ENCODE results near the gene ADGRL3.
"Not testable (repeated sequence)": the region's sequence is repeated elsewhere in the genome, so short reads cannot be mapped to it uniquely, and the experiment has no call there.

ADGRL3 gene

DNA sequence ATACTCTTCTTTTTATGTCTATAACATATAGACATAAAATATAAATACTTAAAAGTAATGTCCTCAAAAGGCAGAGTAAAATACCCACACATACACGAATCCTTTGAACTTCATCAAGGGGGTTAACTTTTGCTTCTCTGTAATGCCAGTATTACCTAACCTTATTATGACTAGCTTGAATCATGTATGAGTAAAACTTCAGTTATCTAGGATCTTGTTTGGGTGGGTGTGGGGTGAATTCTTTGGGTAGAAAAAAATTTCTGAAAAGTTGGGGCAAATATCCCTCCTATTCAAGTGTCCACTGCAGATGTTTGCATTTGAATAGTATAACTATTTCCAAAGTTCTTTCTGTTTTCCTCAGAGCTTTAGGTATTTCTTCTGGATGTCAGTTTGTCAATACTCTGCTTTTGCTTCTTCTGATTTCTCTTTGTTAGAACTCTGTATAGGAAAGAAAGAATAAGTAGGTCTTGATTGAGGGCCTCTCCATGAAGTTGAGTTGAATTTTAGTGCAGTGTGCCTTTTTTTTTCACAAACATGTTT is 173.8 kb downstream of the ADGRL3 start:
- no peak for FAIRE-seq

DNA sequence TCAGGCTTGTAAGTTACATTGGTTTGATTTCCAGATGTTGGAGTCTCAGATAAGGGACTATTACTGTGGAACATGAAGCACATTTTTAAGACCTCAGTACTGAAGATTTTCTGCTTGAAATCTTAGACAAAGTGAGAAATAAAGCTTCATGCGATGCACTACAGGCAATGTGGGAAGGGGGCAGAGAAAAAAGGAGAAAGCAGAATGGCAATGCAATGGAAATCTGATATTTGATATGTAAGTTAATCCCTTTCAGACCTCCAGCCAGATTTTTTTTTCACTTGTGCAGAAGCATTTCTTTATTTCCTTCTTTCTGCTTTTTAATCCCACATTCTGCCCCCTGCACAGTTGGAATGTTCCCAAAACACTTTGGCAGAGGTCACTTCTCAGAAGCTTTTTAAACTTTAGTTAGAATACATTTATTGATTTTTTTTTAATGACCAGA is 174.3 kb downstream of the ADGRL3 start:
- no peak for FAIRE-seq

DNA sequence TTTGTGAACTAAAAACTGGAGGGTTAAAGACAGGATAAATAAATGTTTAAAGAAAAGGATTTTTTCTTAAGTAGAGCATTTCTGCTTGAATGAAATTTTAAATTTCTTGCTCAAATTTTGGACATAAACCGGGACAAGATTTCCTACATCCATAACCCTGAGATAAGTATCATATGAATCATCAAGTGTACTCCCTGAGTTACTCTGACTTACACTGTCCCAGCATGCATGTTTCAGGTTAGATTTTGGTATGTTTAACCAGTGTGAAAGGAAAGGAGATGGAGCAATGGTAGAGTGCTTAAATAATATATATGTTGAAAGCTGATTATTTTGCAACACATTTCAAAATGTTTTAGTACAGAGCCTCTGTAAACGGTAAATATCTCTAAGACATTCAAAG is 175.2 kb downstream of the ADGRL3 start:
- FAIRE-seq, result no peak

DNA sequence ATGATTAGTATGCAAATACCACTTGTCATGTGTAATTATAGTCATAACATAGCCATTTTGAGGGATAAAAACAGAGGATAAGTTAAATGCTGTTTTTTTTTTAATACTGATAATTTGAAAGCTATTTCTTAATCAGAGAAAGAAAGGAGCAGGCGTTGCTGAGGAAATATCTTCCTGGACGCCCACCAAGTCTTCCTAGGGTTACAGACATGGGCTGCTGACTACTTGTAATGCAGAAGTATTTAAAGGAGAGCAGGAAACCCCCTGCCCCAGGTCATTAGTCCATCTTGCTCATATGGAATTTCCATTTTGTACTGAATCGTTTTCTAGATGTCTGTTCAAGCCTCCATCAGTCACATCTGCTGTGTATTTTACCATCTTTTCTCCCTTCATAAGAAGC is 176.2 kb downstream of the ADGRL3 start:
- FAIRE-seq, result no peak

DNA sequence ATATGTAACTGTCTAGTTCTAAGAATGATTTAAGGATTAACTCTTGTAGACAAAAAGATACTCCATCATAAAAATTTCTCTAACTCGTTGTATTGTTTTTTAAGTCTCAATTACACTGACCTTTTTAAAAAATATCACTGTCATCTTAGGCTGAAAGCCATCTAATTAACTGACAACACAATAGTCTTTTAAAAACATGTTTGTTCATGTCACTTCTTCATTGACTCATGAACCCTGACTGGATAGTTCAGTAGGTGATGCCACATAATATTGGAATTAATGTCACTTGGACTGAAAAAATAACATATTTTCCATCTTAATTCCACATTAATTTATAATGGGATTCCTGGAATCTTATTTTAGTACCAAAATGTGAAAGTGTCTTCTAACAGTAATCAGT is 179.3 kb downstream of the ADGRL3 start:
- FAIRE-seq, result no peak

DNA sequence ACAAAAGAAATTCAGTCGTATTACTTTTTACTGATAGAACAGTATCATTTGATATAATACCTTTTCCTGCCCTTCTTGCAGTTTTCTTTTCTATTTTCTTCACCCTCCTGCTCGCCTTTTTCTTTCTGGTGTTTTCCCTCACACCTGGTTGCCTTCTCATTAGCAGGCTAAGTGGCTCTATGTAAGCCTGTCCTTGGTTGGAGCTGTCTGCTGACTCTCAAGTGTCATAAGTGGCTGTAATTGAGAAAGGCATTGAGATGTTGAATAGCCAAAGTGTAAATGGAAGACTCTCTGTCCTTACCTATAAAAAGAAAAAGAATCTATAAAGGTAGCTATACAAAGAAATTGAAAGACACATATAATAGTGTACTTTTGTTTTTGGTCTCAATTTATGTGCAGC is 180.7 kb downstream of the ADGRL3 start:
- no peak for FAIRE-seq

DNA sequence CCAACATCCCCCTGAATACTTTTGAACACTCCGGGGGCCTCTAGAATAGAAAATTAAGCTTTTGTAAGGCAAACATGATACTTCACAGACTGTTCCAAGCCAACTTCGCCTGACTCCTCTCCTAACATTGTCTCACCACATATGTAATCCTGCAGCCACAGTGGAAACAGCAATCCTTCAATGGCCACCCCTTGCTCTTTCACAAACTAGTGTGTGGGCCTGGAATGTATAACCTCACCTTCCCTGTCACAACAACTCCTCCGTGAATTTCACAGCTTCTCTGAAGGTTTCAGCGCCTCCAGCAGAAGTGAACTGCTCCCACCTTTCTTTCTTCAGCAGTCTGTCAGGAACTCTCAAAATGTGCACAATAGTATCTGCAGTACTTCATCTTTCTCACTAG is 185.1 kb downstream of the ADGRL3 start:
- no peak for FAIRE-seq

DNA sequence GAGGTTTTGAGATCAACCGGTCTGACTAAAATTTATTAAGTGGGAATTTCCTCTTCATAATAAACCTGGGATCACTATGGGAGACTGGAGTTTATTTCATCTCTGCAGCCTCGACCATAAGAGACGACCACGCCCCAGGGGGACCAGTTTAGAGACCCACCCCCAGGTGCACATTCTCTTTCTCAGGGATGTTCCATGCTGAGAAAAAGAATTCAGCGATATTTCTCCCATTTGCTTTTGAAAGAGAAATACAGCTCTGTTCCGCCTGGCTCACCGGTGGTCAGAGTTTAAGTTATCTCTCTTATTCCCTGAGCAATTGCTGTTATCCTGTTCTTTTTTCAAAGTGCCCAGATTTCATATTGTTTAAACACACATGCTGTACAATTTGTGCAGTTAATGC is 187.2 kb downstream of the ADGRL3 start:
- not testable (repeated sequence) for FAIRE-seq

DNA sequence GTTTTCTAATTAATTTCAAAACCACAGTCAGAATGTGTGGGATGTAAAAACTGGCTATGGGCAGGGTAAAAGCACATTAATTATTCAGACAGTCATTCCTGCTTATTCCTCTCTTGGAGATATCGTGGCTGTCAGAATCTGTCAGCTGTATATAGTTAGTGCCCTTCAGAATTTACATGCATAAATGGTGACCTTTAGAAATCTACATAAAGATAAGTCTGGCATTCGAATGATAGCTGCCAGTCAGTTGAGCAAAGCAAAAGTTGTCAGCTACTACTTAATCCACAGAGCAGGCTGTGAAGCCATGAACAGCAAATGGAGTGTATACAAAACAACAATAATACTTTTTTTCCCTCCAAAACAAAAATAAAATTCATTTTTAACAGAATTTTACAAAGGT is 189.5 kb downstream of the ADGRL3 start:
- no peak for FAIRE-seq

DNA sequence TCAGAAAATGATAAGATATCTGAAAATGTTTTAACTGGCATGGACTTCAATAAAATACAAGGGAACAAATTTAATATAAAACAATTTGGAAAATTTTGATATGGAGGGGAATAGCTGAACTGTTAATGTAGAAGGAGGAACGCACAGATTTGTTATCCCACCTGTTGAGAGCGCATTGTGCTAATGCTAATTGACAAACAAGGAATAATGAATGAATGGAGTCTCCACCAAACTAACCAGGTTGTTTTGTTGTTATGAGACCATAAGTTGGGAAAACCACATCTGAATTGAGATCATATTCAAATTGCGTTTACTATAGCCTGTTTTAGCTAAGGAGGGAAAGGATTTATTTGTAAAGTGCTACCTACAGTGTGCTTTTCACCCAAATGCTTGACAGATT is 195.6 kb downstream of the ADGRL3 start:
- no peak for FAIRE-seq

DNA sequence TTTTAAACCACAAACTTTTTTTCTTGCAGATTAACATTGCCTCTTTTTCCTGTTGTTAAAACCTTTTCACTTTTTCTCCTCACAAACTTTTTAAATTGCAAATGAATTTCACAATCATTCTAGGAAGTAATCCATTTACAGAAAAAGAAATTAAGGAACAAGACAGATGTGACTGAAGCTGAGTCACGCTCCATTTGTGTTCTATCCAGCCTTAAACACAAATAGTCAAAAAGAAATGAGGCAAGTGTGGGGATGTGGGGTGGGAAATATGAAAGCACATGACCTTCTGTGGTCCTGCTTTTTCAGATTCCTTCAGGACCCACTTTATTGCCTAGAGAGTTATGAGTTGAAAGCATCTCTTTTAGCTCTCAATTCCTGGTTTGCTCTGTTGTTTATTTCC is 197.0 kb downstream of the ADGRL3 start:
- FAIRE-seq, result no peak

DNA sequence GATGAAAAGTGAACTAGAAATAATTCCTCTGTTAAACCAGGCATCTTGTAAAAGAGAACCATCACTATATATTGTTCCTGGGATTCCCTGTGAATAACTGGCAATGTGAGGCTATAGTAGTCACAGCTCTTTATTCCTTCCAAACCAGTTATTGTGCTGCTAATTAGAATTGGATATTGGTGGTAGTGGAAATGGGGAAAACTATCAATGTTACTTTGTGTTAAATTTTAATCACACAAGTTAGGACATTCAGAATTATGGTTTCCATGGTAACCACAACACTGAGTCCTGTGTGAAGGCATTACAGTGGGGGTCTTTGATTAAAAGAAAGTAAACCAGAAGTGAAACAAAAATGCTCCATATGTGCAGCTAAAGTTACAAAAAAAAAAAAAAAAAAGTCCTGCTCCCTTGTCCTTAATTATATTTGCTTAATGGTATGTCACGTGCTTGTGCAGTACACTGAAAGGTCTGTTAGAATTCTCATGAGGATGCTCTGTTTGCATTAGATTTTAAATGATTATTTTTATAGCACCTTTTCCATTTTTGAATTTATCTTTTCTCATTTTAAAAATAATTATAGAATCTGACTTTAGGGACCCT is 200.4 kb downstream of the ADGRL3 start:
- FAIRE-seq, result no peak

DNA sequence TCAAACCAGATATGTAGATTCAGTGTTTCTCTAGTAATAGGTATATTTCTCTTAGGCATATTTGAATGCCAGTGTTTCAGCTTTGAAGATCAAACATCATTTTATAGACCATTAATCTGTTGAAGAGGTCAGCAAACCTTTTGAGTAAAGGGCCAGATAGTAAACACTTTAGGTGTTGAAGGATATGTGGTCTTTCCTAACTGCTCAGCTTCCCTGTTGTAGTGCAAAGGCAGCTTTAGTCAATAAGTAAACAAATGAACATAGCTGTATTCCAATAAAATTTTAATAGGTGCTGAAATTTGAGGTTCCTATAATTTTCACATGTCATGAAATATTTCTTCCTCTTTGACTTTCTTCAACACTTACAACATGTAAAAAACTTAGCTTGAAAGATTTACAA is 201.6 kb downstream of the ADGRL3 start:
- no peak for FAIRE-seq

DNA sequence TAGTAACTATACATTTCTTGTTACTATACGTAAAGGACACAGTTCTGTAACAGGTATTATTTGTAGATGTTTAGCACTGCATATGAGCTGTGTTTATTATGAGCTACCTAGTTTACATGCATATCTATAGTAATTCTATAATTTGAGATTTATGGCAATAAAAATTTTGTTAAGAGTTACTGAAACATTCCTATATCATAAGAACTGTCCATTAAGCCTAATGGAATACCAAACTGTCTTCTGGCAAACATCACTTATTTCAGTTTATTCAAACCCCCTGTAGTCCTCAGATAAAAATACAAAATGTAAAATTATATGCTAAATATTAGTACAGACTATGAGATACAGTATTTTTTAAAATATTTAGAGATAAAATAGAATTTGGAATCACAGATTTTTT is 205.2 kb downstream of the ADGRL3 start:
- no peak for FAIRE-seq

DNA sequence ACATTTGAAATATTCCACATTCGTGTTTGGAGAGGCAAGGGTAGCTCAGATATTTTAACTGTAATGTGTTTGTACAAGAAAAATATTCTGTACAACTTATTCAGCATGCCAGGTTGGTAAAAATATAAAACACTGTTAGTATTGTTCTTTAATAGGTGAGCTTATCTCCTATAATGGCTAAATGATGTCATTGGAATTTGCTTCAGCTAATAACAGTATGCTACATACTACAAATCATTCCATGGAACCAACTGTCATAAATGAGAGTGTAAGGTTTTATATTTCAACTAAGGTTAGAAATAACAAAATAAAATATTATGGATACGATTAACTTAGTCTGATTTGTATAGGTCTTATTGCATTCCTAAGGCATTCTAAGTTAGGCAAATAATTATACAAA is 206.6 kb downstream of the ADGRL3 start:
- FAIRE-seq, result no peak

DNA sequence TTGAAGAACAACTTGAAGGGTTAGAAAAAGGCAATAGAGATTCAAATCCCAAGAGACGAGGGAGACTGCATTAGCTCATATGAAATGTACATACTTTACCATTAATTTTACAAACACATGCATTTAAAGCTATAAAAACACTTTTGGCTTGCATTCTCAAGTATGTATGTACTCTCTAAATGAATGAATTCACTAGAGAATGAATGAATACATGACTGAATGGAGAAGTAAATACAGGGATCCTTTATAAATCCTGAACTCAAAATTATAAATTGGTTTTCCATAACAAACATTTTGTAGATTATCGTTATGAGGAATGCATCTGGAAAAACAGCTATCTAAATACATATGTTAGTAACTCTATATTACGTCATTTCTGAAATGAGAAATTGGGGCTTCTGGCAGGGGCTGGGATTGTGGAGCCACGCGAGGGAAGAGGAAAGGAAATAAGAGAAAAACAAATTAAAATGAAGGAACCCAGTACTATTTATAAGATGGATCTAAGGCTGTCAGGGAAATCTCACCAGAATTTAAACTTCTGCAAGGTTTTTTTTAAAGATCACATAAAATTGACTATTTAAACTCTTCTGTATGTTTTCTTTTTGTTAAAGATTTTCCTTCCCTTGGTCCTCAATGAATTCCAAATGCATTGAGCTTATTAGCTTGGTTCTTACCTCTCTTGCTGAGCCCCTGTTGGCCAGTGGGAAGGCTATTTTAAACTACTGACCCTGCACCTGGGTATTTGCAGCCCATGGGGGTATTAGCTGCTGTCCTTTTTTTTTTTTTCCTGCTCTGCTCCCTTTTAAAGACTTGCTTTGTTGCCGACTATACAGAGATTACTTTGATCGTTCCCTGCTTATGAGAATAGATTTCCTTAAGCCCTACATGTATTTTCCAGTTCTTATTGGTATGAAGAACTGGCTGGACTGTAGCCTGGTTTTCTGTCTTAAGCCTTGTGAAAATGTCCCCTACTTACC is 207.8 kb downstream of the ADGRL3 start:
- no peak for FAIRE-seq

DNA sequence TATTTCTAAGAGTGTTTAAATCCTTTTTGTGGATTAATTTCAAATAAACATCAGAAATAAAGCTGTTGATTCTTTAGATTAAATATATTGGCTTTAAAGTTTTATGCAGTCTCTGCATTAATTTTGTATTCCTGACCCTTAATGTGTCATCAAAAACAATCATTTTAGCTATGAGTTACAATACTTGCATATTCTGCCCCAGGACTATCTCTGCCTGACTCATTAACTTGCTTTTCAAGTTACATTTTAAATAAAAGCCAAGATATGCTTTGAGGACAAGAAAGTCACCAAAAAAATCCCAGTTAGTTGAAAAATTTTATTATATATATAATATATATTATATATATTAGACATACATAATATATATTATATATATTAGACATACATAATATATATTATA is 208.7 kb downstream of the ADGRL3 start:
- FAIRE-seq, result no peak

DNA sequence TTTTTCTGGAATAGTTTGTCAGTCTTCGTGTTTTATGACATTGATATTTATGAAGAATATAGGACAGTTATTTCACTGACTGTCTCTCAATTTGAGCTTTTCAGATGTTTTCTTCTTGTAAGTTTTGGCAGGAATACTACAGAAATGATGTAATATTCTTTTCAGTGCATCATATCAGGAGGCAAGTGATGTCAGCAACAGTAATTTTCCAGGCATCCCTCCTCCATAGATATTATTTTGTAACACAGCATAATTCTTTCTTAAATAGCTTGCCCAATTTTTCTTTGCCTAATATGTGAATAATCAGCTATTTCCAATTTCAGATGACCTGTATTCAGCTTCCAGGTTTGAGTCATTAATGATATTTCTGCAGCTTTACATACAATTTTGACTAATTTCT is 211.1 kb downstream of the ADGRL3 start:
- no peak for FAIRE-seq

DNA sequence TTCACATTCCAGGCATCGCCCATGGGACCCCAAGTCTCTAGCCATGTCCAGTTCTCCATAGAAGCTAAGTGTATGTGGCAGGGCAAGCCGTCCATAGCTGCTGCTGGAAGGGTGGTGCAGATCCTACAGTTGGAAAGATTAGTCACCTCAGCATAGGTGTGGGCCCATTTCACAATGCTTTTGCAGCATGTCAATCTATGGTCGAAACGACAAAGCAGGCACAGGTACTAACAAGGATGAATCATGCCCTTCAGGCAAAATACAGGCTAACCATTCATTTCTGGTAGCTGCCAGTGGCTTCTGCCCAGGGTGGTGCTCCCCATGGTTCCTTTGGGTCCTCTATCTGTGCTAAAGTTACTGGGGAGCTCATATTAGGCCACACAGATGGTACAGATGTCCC is 225.2 kb downstream of the ADGRL3 start:
- no peak for FAIRE-seq

DNA sequence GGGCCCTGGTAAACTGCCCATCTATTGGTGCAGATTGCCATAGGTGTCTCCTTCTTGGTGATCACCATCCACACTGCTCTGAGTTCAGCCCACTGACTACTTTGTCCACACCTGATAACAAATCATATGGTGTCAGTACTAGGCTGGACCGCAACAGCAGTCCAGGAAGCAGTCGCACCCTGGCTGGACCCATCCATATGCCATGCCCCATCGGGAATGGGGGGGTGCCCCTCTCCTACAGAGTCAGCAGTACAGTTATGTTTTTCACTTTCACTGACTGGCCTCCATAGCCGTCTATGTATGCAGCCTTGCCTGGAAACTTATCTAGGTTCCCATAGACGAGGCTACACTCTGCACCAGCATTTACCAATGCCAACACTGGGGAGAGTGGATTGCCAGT is 226.1 kb downstream of the ADGRL3 start:
- FAIRE-seq, result no peak

DNA sequence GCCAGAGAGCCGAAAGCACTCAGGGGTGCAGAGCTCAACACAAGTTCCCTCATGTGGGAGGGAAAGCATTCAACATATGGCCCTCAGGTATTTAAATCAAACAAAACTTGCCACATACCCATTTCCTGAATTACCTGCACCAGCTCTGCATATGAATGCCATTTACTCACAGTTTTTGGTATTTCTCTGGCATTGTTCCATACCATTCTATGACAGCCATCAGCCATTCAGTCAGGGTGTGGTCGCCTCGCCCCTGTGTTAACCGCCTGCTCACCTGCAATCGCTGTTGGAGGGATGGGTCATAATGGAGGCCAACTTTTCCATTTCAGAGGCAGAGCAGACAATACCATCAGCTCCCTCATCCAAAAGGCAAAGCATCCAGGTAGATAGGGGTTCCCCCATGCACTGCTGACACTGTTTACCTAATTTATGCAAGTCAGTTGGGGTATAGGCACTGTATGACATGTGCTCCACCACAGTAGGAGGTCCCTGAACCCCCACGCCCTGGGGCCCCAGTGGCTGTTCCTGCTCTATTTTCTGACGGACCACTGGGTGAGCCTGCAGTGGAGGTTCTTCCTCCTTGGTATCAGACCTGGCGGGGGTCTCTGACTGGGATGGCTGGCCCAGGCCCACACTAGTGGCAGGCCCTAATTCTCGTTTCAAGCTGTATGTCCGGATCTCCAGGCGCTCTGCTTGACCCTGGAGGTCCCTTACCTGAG is 227.1 kb downstream of the ADGRL3 start:
- no peak for FAIRE-seq

DNA sequence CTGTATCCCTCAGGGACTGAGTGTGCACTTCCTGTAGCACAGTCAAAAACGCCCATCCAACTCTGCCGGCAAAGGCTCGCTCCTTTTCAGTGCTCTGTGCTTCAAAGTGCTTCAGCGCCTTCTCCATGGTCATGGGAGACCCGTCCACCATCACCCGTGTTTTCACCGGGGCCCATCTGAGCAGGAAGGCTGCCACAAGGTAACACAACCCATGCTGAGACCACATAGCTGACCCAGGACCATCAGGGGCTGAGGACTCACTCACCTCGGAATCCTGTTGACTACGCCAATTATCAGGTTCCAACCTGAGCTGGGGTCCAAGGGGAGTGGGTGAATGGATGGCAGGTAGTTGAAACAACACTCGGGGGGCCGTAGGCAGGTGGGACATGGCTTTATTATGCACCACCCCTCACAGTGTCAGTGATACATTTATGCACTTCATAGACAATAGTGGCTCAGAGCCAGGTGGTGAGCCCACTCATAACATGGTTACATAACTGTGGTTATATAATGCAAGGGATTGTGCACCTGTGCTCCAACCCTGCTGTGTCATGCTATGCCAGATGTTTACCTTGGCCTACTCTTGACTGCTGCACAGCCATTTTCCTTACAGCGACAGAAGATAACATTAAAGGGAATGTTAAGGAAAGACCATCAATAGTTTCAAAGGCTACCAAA is 227.8 kb downstream of the ADGRL3 start:
- no peak for FAIRE-seq

DNA sequence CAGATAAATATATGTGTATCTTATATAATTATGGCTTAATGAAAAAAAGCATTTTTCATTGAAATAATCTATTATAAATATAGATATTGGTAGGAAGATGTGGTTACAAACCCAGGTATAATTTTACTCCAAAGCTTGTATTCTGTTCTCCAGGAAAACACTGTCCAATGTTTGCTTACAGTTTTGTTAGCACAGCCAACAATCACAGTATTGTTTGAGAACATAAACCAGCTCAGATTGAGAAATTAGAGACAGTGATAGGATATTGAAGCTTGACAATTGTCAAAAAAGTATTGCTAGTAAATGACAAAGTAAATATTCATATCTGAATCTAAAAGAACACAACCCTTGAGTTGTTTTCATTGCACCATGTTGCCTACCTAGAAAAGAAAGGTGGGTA is 228.8 kb downstream of the ADGRL3 start:
- no peak for FAIRE-seq
